WTC11 (cell line): ENCODE measurements around the gene MAT2A.

Experiments
- SMAD4 ChIP-seq: sonication (generic); formaldehyde crosslinking; IDR thresholded peaks from 2 replicates; pipeline ENCODE4 v1.8.0; 2022; ENCODE audit warnings: mild to moderate bottlenecking, missing genetic modification reagents
- TF ChIP-seq, protein P1 (sequence below): fragments of 200-600 bp; IDR thresholded peaks from 2 replicates; pipeline ENCODE4 v1.8.0; 2022; ENCODE audit warnings: antibody characterized with exemption
- TF ChIP-seq, protein P2 (sequence below): sonication (generic); formaldehyde crosslinking; IDR thresholded peaks from 2 replicates; pipeline ENCODE4 v1.8.0; 2022; ENCODE audit warnings: mild to moderate bottlenecking, missing genetic modification reagents

DNA sequence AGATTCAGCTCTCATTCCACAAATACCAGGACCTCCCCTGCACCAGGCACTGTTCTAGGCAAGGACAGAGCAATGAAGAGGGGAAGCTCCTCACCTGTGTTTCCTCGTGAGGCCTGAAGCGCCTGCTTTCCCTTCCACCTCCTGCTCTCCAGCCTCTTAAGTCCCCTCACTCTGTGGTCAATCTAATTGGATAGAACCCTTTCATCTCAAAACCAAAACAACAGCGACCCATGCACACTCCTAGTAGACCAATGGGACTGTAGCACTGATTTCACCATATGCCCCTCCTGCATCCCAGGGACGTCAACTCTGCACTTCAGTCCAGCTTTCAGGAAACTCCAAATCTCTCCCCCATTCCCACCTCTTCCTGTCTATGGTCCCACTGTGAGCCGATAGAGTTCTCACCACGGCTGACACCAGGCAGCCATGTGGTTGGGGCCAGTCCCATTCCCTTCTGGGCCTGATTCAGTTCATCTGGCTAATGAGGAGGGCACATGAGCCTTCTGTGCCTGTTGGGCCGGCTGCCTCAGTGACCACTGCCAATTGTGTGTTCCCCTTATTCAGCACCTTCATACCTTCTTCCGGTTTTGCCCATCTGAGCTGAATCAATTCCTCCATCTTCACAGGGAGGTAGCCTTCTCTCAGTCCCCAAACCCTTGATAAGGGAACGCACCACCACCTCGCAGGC lies 33.3 kb upstream of the MAT2A start:
- TF ChIP-seq, protein P1, sequence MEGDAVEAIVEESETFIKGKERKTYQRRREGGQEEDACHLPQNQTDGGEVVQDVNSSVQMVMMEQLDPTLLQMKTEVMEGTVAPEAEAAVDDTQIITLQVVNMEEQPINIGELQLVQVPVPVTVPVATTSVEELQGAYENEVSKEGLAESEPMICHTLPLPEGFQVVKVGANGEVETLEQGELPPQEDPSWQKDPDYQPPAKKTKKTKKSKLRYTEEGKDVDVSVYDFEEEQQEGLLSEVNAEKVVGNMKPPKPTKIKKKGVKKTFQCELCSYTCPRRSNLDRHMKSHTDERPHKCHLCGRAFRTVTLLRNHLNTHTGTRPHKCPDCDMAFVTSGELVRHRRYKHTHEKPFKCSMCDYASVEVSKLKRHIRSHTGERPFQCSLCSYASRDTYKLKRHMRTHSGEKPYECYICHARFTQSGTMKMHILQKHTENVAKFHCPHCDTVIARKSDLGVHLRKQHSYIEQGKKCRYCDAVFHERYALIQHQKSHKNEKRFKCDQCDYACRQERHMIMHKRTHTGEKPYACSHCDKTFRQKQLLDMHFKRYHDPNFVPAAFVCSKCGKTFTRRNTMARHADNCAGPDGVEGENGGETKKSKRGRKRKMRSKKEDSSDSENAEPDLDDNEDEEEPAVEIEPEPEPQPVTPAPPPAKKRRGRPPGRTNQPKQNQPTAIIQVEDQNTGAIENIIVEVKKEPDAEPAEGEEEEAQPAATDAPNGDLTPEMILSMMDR, result no peak
- TF ChIP-seq, protein P2, sequence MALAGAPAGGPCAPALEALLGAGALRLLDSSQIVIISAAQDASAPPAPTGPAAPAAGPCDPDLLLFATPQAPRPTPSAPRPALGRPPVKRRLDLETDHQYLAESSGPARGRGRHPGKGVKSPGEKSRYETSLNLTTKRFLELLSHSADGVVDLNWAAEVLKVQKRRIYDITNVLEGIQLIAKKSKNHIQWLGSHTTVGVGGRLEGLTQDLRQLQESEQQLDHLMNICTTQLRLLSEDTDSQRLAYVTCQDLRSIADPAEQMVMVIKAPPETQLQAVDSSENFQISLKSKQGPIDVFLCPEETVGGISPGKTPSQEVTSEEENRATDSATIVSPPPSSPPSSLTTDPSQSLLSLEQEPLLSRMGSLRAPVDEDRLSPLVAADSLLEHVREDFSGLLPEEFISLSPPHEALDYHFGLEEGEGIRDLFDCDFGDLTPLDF, result no peak
- TF ChIP-seq SMAD4, result no peak
